HepG2 (cell line): ENCODE measurements around the gene NSD2. TPM values are rescaled to one million over a fixed set of nuclear protein-coding genes. Genes with fewer than 3 reads are reported as not detected.

Source experiments
- EZH2 ChIP-seq: conservative IDR thresholded peaks from 2 replicates; pipeline ENCODE4 v1.6.1; 2012; ENCODE audit warnings: mild to moderate bottlenecking, low read depth, low read length, moderate library complexity
- MED8 ChIP-seq: sonication (generic); formaldehyde crosslinking; IDR thresholded peaks from 2 replicates; pipeline ENCODE4 v1.8.1; 2023; ENCODE audit warnings: mild to moderate bottlenecking, missing genetic modification reagents; ENCODE audit not compliant: insufficient replicate concordance
- MEIS1 ChIP-seq: sonication (generic); formaldehyde crosslinking; IDR thresholded peaks from 2 replicates; pipeline ENCODE4 v1.9.0; 2021; ENCODE audit warnings: mild to moderate bottlenecking, missing genetic modification reagents, moderate library complexity, borderline replicate concordance
- PHB2 ChIP-seq: fragments of 450-650 bp; IDR thresholded peaks from 2 replicates; pipeline ENCODE4 v1.6.1; 2018; ENCODE audit not compliant: partially characterized antibody
- SOX6 ChIP-seq, 2 experiments: fragments of 450-650 bp in 1 of 2; sonication (generic) in 1 of 2; formaldehyde crosslinking in 1 of 2; IDR thresholded peaks; 2 replicates each; pipeline versions ENCODE4 v1.4.0 to v1.6.1; 2017 to 2020; ENCODE audit warnings: antibody characterized with exemption in 1 of 2, mild to moderate bottlenecking in 1 of 2, missing genetic modification reagents in 1 of 2
- ZFP36L2 ChIP-seq: sonication (generic); formaldehyde crosslinking; IDR thresholded peaks from 2 replicates; pipeline ENCODE4 v1.4.0; 2020; ENCODE audit warnings: missing genetic modification reagents
- polyA plus RNA-seq, 8 experiments: library from polyadenylated mRNA; depleted of rRNA in 3 of 8; stranded (reverse) in 7 of 8; unstranded in 1 of 8; fragments of >200 nt; fragmentation: Illumina TruSeq in 4 of 8; extraction: Trizol in 4 of 8; gene quantifications; 2 replicates each; pipeline versions ENCODE4 v1.2.1 to v1.2.3, GENCODE V29; 2011 to 2016; ENCODE audit warnings: low read depth in 4 of 8, missing spikeins in 1 of 8, mixed read lengths in 1 of 8; ENCODE audit not compliant: insufficient read depth in 1 of 8
- total RNA-seq, 5 experiments: library from RNA; depleted of rRNA; stranded (reverse); fragments of >200 nt; fragmentation: Illumina TruSeq; extraction: Trizol; gene quantifications; 2 replicates each; pipeline ENCODE4 v1.2.3, GENCODE V29; 2016; ENCODE audit warnings: low read depth in 1 of 5
- TF ChIP-seq, protein P1 (sequence below), 2 experiments: fragments of 450-650 bp in 1 of 2; sonication (generic) in 1 of 2; formaldehyde crosslinking in 1 of 2; IDR thresholded peaks; 2 replicates each; pipeline versions ENCODE4 v1.6.1 to v1.8.0; 2016 to 2022; ENCODE audit warnings: antibody characterized with exemption in 1 of 2, mild to moderate bottlenecking in 1 of 2, missing genetic modification reagents in 1 of 2
- TF ChIP-seq, protein P2 (sequence below), 2 experiments: IDR thresholded peaks; 2 replicates each; pipeline ENCODE4 v1.6.1; 2011 to 2012; ENCODE audit warnings: low read length in 2 of 2, borderline replicate concordance in 1 of 2, low read depth in 1 of 2, mild to moderate bottlenecking in 1 of 2, moderate library complexity in 1 of 2
- TF ChIP-seq, protein P3 (sequence below): sonication (generic); formaldehyde crosslinking; IDR thresholded peaks from 2 replicates; pipeline ENCODE4 v1.5.1; 2020; ENCODE audit warnings: missing genetic modification reagents, mild to moderate bottlenecking, borderline replicate concordance
- TF ChIP-seq, protein P4 (sequence below): sonication (generic); formaldehyde crosslinking; IDR thresholded peaks from 2 replicates; pipeline ENCODE4 v1.4.0; 2020; ENCODE audit warnings: missing genetic modification reagents, borderline replicate concordance

NSD2 gene
- total and polyA plus RNA-seq, 2 of the 13 experiments (the other 11 are each of a cell fraction or from before 2014, with no cell fraction given), result 22.0 to 65.9 TPM

DNA sequence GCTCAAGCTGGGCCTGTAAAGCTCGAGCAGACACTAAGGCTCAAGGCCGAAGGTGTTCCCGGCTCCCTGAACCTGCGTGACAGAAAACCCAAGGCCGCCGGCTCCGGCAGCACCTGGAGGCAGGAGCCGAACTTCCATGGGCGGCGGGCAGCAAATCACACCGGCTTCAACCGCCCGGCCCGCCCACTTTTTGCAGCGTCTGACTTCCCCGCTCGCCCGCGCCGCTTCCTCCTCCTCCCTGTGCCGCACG is 940 bp upstream of the NSD2 start (continued):
- TF ChIP-seq, protein P1, sequence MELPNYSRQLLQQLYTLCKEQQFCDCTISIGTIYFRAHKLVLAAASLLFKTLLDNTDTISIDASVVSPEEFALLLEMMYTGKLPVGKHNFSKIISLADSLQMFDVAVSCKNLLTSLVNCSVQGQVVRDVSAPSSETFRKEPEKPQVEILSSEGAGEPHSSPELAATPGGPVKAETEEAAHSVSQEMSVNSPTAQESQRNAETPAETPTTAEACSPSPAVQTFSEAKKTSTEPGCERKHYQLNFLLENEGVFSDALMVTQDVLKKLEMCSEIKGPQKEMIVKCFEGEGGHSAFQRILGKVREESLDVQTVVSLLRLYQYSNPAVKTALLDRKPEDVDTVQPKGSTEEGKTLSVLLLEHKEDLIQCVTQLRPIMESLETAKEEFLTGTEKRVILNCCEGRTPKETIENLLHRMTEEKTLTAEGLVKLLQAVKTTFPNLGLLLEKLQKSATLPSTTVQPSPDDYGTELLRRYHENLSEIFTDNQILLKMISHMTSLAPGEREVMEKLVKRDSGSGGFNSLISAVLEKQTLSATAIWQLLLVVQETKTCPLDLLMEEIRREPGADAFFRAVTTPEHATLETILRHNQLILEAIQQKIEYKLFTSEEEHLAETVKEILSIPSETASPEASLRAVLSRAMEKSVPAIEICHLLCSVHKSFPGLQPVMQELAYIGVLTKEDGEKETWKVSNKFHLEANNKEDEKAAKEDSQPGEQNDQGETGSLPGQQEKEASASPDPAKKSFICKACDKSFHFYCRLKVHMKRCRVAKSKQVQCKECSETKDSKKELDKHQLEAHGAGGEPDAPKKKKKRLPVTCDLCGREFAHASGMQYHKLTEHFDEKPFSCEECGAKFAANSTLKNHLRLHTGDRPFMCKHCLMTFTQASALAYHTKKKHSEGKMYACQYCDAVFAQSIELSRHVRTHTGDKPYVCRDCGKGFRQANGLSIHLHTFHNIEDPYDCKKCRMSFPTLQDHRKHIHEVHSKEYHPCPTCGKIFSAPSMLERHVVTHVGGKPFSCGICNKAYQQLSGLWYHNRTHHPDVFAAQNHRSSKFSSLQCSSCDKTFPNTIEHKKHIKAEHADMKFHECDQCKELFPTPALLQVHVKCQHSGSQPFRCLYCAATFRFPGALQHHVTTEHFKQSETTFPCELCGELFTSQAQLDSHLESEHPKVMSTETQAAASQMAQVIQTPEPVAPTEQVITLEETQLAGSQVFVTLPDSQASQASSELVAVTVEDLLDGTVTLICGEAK (IDR thresholded peaks at IDR 0.05), result no peak
- TF ChIP-seq, protein P1 (CRISPR knock-in tag; IDR thresholded peaks at IDR 0.05), result no peak
- TF ChIP-seq SOX6 (IDR thresholded peaks at IDR 0.05) (no peak), SOX6 (CRISPR knock-in tag; IDR thresholded peaks at IDR 0.05) (0 out of 2 replicates have a peak, but pooled peaks have one; percentile 41), MED8 (no peak), MEIS1 (no peak), PHB2 (no peak), ZFP36L2 (no peak), EZH2 (no peak)
- TF ChIP-seq, protein P2, sequence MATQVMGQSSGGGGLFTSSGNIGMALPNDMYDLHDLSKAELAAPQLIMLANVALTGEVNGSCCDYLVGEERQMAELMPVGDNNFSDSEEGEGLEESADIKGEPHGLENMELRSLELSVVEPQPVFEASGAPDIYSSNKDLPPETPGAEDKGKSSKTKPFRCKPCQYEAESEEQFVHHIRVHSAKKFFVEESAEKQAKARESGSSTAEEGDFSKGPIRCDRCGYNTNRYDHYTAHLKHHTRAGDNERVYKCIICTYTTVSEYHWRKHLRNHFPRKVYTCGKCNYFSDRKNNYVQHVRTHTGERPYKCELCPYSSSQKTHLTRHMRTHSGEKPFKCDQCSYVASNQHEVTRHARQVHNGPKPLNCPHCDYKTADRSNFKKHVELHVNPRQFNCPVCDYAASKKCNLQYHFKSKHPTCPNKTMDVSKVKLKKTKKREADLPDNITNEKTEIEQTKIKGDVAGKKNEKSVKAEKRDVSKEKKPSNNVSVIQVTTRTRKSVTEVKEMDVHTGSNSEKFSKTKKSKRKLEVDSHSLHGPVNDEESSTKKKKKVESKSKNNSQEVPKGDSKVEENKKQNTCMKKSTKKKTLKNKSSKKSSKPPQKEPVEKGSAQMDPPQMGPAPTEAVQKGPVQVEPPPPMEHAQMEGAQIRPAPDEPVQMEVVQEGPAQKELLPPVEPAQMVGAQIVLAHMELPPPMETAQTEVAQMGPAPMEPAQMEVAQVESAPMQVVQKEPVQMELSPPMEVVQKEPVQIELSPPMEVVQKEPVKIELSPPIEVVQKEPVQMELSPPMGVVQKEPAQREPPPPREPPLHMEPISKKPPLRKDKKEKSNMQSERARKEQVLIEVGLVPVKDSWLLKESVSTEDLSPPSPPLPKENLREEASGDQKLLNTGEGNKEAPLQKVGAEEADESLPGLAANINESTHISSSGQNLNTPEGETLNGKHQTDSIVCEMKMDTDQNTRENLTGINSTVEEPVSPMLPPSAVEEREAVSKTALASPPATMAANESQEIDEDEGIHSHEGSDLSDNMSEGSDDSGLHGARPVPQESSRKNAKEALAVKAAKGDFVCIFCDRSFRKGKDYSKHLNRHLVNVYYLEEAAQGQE (IDR thresholded peaks at IDR 0.05; ENCODE audit: borderline replicate concordance in 1 of 2, low read depth in 1 of 2, low read length in 2 of 2), result no peak
- TF ChIP-seq, protein P3, sequence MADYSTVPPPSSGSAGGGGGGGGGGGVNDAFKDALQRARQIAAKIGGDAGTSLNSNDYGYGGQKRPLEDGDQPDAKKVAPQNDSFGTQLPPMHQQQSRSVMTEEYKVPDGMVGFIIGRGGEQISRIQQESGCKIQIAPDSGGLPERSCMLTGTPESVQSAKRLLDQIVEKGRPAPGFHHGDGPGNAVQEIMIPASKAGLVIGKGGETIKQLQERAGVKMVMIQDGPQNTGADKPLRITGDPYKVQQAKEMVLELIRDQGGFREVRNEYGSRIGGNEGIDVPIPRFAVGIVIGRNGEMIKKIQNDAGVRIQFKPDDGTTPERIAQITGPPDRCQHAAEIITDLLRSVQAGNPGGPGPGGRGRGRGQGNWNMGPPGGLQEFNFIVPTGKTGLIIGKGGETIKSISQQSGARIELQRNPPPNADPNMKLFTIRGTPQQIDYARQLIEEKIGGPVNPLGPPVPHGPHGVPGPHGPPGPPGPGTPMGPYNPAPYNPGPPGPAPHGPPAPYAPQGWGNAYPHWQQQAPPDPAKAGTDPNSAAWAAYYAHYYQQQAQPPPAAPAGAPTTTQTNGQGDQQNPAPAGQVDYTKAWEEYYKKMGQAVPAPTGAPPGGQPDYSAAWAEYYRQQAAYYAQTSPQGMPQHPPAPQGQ (CRISPR knock-in tag), result no peak
- TF ChIP-seq, protein P4, sequence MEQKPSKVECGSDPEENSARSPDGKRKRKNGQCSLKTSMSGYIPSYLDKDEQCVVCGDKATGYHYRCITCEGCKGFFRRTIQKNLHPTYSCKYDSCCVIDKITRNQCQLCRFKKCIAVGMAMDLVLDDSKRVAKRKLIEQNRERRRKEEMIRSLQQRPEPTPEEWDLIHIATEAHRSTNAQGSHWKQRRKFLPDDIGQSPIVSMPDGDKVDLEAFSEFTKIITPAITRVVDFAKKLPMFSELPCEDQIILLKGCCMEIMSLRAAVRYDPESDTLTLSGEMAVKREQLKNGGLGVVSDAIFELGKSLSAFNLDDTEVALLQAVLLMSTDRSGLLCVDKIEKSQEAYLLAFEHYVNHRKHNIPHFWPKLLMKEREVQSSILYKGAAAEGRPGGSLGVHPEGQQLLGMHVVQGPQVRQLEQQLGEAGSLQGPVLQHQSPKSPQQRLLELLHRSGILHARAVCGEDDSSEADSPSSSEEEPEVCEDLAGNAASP, result no peak; the same call in 1 of the 2 replicates
